ENCODE measurements around the gene SMPD2.
A peak's percentile ranks its signal among the peaks of the same experiment; 100 is the strongest.
"Not testable (repeated sequence)": the region's sequence is repeated elsewhere in the genome, so short reads cannot be mapped to it uniquely, and the experiment has no call there.

Gene SMPD2

GRCh38 chr6:109457562-109457996 lies 17.1 kb downstream of the SMPD2 start:
- no peak for FAIRE-seq

GRCh38 chr6:109458774-109459531 lies 18.4 kb downstream of the SMPD2 start:
- no peak for DNase-seq (ENCODE audit: extremely low spot score, insufficient read length, low read depth)
- peak; percentile 84 for FAIRE-seq

More at GRCh38 chr6:109457562-109457996, 17.1 kb downstream of the SMPD2 start:
- DNase-seq (ENCODE audit: extremely low spot score, insufficient read length, low read depth) = no peak

GRCh38 chr6:109460161-109460829 lies 19.8 kb downstream of the SMPD2 start:
- DNase-seq (ENCODE audit: extremely low spot score, insufficient read length, low read depth) = no peak
- FAIRE-seq = no peak

GRCh38 chr6:109461205-109461604 lies 20.7 kb downstream of the SMPD2 start:
- not testable (repeated sequence) for FAIRE-seq

GRCh38 chr6:109461733-109462526 lies 21.4 kb downstream of the SMPD2 start:
- DNase-seq (ENCODE audit: extremely low spot score, insufficient read length, low read depth) = no peak
- FAIRE-seq = no peak

More at GRCh38 chr6:109461205-109461604, 20.7 kb downstream of the SMPD2 start:
- not testable (repeated sequence) for DNase-seq (ENCODE audit: extremely low spot score, insufficient read length, low read depth)

- FAIRE-seq (no peak), DNase-seq (ENCODE audit: extremely low spot score, insufficient read length, low read depth) (no peak)
These were observed 25.2 kb downstream of the SMPD2 start for GRCh38 chr6:109465772-109466171.

- DNase-seq (ENCODE audit: extremely low spot score, insufficient read length, low read depth) (no peak), FAIRE-seq (no peak)
These were observed 25.8 kb downstream of the SMPD2 start for GRCh38 chr6:109466212-109466923.

GRCh38 chr6:109467696-109468095 lies 27.2 kb downstream of the SMPD2 start:
- FAIRE-seq (no peak), DNase-seq (ENCODE audit: extremely low spot score, insufficient read length, low read depth) (no peak)

GRCh38 chr6:109469591-109470189 lies 29.2 kb downstream of the SMPD2 start:
- DNase-seq (ENCODE audit: extremely low spot score, insufficient read length, low read depth) (no peak), FAIRE-seq (no peak)

GRCh38 chr6:109471105-109471810 lies 30.7 kb downstream of the SMPD2 start:
- FAIRE-seq (no peak), DNase-seq (ENCODE audit: extremely low spot score, insufficient read length, low read depth) (no peak)

- no peak for DNase-seq (ENCODE audit: extremely low spot score, insufficient read length, low read depth)
- peak; percentile 71 for FAIRE-seq
These were observed 31.8 kb downstream of the SMPD2 start for GRCh38 chr6:109472132-109472995.

- no peak for FAIRE-seq
- DNase-seq (ENCODE audit: extremely low spot score, insufficient read length, low read depth) = no peak
These were observed 32.6 kb downstream of the SMPD2 start for GRCh38 chr6:109473120-109473519.

- FAIRE-seq (no peak), DNase-seq (ENCODE audit: extremely low spot score, insufficient read length, low read depth) (no peak)
These were observed 34.5 kb downstream of the SMPD2 start for GRCh38 chr6:109474995-109475394.

GRCh38 chr6:109475625-109476024 lies 35.1 kb downstream of the SMPD2 start:
- no peak for FAIRE-seq
- no peak for DNase-seq (ENCODE audit: extremely low spot score, insufficient read length, low read depth)

GRCh38 chr6:109477184-109477583 lies 36.7 kb downstream of the SMPD2 start:
- DNase-seq (ENCODE audit: extremely low spot score, insufficient read length, low read depth) (no peak), FAIRE-seq (no peak)

GRCh38 chr6:109477725-109478124 lies 37.2 kb downstream of the SMPD2 start:
- peak; percentile 76 for FAIRE-seq
- no peak for DNase-seq (ENCODE audit: extremely low spot score, insufficient read length, low read depth)

- FAIRE-seq = no peak
These were observed 37.8 kb downstream of the SMPD2 start for GRCh38 chr6:109478222-109478805.

More at GRCh38 chr6:109478222-109478805, 37.8 kb downstream of the SMPD2 start:
- DNase-seq (ENCODE audit: extremely low spot score, insufficient read length, low read depth) = no peak

Data from GM18507 (cell line).